HG02571 (cell line): ENCODE measurements around the gene HSCB.
A peak's percentile ranks its signal among the peaks of the same experiment; 100 is the strongest.
"Not testable (repeated sequence)": the region's sequence is repeated elsewhere in the genome, so short reads cannot be mapped to it uniquely, and the experiment has no call there.

Experiments used
- ATAC-seq: cut with Tn5 transposase; IDR thresholded peaks from one replicate; pipeline ENCODE4 v1.9.1; 2021; ENCODE audit warnings: mild to moderate bottlenecking, moderate library complexity; ENCODE audit not compliant: unreplicated experiment

Gene HSCB

GRCh38 chr22:28737701-28738100, 4.1 kb upstream of the HSCB start:
- no peak for ATAC-seq

- ATAC-seq, result not testable (repeated sequence)
Observed at GRCh38 chr22:28738876-28739275, 3.0 kb upstream of the HSCB start.

- ATAC-seq, result no peak
Observed at GRCh38 chr22:28741200-28741784, 547 bp upstream of the HSCB start.

- no peak for ATAC-seq
Observed at GRCh38 chr22:28742562-28742962, 723 bp downstream of the HSCB start.

- no peak for ATAC-seq
Observed at GRCh38 chr22:28743852-28744251, 2.0 kb downstream of the HSCB start.

- ATAC-seq, result no peak
Observed at GRCh38 chr22:28750471-28750881, 8.6 kb downstream of the HSCB start.

- not testable (repeated sequence) for ATAC-seq
Observed at GRCh38 chr22:28754512-28754911, 12.7 kb downstream of the HSCB start.

GRCh38 chr22:28759861-28760560, 18.2 kb downstream of the HSCB start:
- ATAC-seq, result no peak

GRCh38 chr22:28761449-28761755, 19.6 kb downstream of the HSCB start:
- no peak for ATAC-seq

- ATAC-seq, result not testable (repeated sequence)
Observed at GRCh38 chr22:28762000-28762399, 20.2 kb downstream of the HSCB start.

GRCh38 chr22:28766628-28767027, 24.8 kb downstream of the HSCB start:
- no peak for ATAC-seq

GRCh38 chr22:28768701-28769393, 27.0 kb downstream of the HSCB start:
- no peak for ATAC-seq

GRCh38 chr22:28769394-28770085, 27.7 kb downstream of the HSCB start:
- ATAC-seq, result no peak

- ATAC-seq, result no peak
Observed at GRCh38 chr22:28771195-28771791, 29.5 kb downstream of the HSCB start.

GRCh38 chr22:28772633-28773460, 31.0 kb downstream of the HSCB start, which contains the start of gene CCDC117:
Gene CCDC117 (plus strand): TSS chr22:28772695. CDS start chr22:28772850, 155 bp downstream.
- peak; percentile 83 for ATAC-seq

GRCh38 chr22:28773461-28773867, 31.6 kb downstream of the HSCB start:
- peak; percentile 16 for ATAC-seq

- no peak for ATAC-seq
Observed at GRCh38 chr22:28774378-28774777, 32.5 kb downstream of the HSCB start.

- no peak for ATAC-seq
Observed at GRCh38 chr22:28779833-28780232, 38.0 kb downstream of the HSCB start.

- ATAC-seq, result no peak
Observed at GRCh38 chr22:28780296-28780695, 38.5 kb downstream of the HSCB start.
